GM18951 (cell line): Measurements from ENCODE around the gene SRGAP1.

ENCODE experiments used
- POLR2A ChIP-seq: IDR thresholded peaks from 4 replicates; pipeline ENCODE4 v1.6.1; 2011; ENCODE audit warnings: mild to moderate bottlenecking; ENCODE audit not compliant: insufficient read length, insufficient read depth; ENCODE audit errors: extremely low read depth
- in situ Hi-C: fragments of 300-500 bp; cut with MboI; formaldehyde crosslinking; loops from one replicate; pipeline ENCODE4 v1.12.0; 2022; ENCODE audit warnings: low sequenced_read_pairs, mixed read lengths, inconsistent platforms; ENCODE audit not compliant: unreplicated experiment

The SRGAP1 gene

GRCh38 chr12:63844391-63845341 is at the start of gene SRGAP1:
SRGAP1 (plus strand) TSS chr12:63844700; CDS start chr12:63844817, 117 bp downstream.
- no peak for TF ChIP-seq POLR2A
- in situ Hi-C loops: loop anchor here (5.0 kb wide), 1 partner anchor 413 kb away; no protein-coding TSS in a partner anchor

DNA sequence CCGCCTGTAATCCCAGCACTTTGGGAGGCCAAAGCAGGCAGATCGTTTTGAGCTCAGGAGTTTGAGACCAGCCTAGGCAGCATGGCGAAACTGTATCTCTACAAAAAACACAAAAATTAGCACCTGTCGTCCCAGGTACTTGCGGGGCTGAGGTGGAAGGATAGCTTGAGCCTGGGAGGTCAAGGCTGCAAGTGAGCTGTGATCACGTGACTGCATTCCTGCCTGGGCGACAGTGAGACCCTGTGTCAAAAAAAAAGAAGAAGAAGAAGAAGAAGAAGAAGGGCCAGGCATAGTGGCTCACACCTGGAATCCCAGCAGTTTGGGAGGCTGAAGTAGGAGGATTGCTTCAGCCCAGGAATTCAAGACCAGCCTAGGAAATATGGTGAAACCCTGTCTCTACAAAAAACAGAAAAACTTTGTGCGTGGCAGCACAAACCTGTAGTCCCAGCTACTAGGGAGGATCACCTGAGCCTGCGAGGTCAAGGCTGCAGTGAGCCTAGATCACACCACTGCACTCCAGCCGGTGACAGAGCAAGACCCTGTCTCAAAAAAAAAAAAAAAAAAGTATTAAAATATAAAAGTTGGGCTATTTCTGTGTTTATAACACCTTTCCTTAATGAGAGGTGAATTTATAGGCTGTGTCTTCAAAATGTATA is 49.3 kb upstream of the SRGAP1 start:
- in situ Hi-C loops: no loop called here
- no peak for TF ChIP-seq POLR2A

DNA sequence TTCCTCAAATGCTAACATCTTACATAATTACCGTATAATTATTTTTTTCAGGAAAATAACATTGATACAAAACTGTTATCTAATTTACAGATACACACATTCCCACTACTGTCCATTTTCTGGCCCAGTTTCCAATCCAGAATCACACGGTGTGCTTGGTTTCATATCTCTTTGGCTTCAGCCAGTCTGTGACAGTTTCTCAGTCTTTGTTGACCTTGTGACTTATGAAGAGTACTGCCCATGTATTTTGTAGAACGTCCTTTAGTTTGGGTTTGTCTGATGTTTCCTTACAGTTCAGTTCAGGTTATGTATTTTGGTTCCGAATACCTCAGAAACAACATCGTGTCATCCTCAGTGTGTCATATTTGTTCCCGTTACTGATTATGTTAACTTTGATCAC is 48.6 kb upstream of the SRGAP1 start:
- TF ChIP-seq POLR2A: no peak
- in situ Hi-C loops: no loop called here

GRCh38 chr12:63802012-63802608 is 42.4 kb upstream of the SRGAP1 start:
- TF ChIP-seq POLR2A: no peak
- in situ Hi-C loops: no loop called here

DNA sequence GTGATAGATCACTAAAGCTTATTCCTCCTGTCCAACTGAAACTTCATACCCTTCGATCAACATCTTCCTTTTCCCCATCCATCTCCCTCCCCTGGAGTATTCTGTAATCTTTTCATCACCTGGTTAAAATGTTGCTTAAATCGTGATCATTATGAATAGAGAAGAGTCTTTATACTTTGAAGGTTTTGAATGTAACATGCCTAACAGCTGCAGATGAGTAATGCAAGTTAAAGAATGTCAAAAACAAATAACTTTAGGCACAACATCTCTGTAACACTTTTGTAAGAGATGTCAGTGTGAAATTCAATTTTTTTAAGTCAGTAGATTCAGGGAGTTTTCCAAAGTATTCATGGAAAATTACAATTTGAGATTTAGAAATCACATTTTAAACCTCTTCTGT is 39.8 kb upstream of the SRGAP1 start:
- in situ Hi-C loops: no loop called here
- no peak for TF ChIP-seq POLR2A

DNA sequence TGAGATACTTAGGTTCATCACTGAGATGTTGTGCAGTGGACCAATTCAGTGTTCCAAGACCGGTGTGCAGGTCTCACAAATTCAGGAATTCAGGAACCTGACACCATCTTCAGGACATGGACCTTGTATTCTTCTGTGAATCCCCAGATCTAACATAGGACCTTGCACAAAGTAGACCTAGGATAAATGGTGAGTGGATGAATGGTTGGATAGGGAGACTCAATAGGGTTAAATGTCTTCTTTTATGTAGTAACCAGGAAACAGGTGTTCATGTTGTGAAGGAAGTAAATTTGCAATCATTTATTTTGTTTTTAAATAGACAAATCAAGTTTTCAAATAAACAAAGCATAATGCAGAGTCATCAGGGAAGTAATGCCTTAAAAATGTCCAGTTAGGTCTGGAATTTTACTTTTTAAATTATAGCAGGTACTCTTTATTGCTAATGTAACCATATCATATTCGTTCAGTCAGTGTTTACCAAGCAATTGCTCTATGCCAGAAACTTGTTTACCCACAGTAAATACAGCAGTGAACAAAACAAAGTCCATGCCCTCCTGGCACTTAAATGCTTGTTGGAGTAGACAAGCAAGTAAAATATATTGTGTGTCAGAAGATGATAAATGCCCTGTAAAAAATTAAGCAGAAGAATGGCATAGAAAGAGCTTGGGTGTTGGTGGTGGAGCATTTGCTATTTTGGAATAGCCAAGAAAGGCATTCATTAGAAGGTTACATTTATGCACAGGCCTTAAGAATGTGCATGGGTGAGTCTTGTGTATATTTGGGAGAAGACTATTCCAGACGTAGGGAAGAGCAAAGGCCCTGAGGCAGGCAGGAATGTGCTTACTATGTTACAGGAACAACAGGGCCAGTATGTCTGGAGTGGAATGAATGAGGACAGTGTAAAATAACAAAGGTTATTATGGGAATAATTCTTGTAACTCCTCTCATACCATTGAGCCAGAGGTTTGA is 38.5 kb upstream of the SRGAP1 start:
- no peak for TF ChIP-seq POLR2A
- in situ Hi-C loops: no loop called here

DNA sequence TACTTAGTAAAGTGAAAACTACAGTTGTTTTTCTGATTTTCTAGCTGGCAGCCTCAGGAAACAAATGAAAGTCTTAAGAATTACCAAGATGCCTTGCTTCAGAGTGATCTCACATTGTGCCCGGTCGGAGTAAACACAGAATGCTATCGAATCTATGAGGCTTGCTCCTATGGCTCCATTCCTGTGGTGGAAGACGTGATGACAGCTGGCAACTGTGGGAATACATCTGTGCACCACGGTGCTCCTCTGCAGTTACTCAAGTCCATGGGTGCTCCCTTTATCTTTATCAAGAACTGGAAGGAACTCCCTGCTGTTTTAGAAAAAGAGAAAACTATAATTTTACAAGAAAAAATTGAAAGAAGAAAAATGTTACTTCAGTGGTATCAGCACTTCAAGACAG is 35.9 kb upstream of the SRGAP1 start:
- in situ Hi-C loops: no loop called here
- no peak for TF ChIP-seq POLR2A

DNA sequence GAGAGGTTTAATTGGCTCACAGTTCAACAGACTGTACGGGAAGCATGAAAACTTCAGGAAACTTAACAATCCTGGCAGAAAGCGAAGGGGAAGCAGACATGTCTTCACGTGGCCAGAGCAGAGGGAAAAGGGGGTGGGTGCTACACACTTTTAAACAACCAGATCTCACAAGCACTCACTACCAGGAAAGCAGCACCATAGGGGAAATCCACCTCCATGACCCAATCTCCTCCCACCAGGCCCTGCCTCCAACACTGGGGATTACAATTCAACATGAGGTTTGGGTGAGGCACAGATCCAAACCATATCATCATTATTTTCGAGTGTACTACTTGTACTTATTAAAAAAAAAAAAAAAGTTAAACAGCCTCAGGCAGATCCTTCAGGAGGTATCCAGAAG is 34.9 kb upstream of the SRGAP1 start:
- no peak for TF ChIP-seq POLR2A
- in situ Hi-C loops: no loop called here

GRCh38 chr12:63811334-63811733 is 33.2 kb upstream of the SRGAP1 start:
- in situ Hi-C loops: no loop called here

DNA sequence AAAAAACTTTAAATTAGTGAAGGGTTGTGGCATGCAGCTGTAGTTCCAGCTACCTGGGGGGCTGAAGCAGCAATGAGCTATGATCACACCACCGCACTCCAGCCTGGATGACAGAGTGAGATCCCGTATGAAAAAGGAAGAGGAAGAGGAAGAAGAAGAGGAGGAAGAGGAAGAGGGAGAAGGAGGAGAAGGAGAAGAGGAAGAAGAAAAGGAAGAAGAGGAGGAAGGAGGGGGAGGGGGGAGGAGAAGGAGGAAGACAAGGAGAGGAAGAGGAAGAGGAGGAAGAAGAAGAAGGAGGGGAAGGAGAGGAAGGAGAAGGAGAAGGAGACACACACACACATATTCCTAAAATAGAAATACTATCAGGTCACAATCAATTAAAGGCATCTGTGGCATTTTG is 32.7 kb upstream of the SRGAP1 start:
- in situ Hi-C loops: no loop called here
- TF ChIP-seq POLR2A: no peak

More at GRCh38 chr12:63811334-63811733, 33.2 kb upstream of the SRGAP1 start:
- TF ChIP-seq POLR2A: no peak

DNA sequence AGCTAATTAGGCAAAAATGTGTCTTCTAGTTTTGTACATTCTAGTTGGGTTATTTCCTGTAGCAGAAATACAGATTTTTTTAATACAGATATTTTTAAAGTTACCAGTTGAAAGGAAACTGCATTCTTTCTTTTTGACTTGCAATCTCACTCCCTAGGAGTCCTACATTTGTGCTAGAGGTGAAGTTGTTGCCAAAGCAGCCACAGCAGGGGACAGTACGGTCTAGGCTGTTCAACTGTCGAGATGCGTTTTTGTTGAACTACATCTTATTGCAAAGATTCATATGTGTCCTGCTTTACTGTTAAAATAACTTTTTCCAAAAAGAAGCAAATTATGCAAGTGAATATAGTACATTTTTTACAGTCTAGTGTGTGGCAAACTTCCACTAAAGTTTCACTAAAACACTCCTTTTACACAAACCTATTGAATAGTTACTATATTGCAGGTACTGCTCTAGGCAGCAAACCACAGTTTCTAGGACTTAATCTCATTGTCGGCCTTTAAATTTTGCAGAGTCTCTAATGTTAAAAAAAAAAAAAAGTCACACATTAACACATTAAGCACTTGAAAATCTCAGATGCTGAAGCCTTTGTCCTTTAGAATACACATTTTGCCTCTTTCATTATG is 30.2 kb upstream of the SRGAP1 start:
- no peak for TF ChIP-seq POLR2A
- in situ Hi-C loops: no loop called here

DNA sequence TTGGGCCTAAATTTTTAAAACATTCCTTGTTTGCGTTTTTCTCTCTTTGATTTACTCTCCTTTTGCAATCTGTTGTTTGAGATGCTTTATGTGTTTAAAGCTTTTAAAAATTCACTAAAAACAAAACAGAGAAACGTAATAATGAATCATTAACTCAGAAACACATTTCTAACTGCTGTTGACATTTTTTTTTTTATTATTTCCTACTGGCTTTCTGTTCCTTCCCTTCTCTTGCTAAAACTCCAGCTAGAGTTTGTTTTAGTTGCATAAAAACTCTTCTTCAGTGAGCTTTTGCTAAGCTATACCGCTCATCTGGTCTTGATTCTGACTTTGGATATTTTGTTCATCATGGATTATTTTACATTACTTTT is 29.0 kb upstream of the SRGAP1 start:
- TF ChIP-seq POLR2A: no peak
- in situ Hi-C loops: no loop called here

DNA sequence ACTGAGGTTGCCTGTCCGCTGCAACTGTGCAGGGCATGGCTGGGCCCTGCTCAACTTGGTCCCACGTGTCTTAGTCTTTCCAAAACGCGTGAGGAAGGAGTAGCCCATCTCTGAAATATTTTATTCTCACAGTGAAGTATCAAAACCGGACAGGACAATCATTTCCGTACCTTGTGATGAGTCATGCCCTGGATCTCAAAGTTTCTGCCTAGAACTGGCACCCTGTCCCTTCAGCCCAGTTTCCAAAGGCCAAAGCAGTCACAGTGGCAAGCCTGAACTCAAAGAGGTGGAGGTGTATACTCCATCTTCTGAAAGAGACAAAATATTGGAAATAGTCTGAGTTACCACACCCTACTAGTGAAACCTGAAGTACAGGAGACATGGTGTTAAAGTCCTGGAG is 28.5 kb upstream of the SRGAP1 start:
- TF ChIP-seq POLR2A: no peak
- in situ Hi-C loops: no loop called here
